NCI-H345 (cell line): ENCODE measurements around the gene DDX54.
"Not testable (repeated sequence)": the region's sequence is repeated elsewhere in the genome, so short reads cannot be mapped to it uniquely, and the experiment has no call there.

Experiments used
- DNase-seq: peaks from one replicate; lab custom pipeline; 2025; lab: John Stamatoyannopoulos, UW

The DDX54 gene

GRCh38 chr12:113161415-113162016, 23.8 kb downstream of the DDX54 start:
- peak; percentile 45 for DNase-seq

- DNase-seq = no peak
Observed at GRCh38 chr12:113159937-113160336, 25.3 kb downstream of the DDX54 start.

DNA sequence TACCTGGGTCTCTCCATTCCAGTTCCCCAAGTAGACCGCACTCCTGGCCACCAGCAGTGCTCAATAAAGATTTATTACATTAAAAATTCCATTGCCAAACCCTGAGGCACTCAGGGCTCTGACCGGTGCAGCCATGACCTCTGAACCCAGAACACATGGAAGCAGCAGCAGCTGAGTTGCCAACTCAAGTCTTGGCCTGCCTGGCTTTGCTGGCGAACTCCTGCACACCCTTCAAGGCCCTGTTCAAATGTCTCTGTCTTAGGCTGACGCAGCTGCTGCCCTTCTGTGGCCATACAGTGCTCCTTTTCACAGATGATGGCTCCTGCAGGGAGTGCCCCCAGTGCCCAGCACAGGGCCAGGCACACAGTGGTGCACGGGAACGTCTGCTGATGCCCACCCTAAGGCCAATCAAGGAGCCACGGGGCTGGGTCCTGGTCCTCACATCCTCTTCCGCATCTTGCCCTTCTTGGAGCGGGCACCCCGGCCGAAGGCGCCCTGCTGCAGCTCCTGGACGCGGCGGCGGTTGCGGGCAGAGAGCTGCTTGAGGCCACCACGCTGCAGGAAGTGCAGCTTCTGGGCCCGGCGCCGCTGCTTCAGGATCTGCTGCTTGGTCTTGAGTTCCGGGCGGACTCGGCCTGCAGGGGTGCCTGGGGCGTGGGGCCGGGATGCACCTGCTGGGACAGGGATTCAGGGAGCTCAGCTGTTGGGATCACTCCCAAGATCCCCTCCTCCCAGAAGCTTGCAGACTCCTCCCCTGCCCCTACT, 26.7 kb downstream of the DDX54 start:
- DNase-seq = no peak

- DNase-seq = no peak
Observed at GRCh38 chr12:113157218-113157859, 27.9 kb downstream of the DDX54 start.

- no peak for DNase-seq
Observed at GRCh38 chr12:113155646-113156045, 29.6 kb downstream of the DDX54 start.

GRCh38 chr12:113155060-113155459, 30.2 kb downstream of the DDX54 start:
- DNase-seq = no peak

DNA sequence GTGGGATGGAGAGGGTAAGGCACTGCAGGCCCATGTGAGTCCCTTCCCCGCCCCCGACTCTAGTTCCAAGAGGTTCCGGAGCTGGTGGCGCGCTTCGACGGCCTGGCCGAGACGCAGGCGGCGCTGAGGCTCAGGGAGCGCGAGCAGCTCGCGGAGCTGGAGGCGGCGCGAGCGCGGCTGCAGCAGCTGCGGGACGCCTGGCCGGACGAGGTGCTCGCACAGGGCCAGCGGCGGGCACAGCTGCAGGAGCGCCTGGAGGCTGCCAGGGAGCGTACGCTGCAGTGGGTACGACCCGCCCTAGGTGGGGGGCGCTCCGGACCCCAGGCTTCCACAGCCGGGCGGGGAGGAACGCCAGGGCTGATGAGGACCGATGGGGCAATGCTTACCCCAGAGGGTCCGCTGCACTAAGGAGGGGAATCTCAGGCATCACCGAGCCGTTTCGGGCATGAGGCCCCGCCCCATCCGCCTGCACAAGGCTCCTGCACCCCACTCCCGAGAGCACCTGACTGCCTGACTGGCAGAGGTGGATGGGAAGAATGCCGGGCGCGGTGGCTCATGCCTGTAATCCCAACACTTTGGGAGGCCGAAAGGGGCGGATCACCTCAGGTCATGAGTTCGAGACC, 30.8 kb downstream of the DDX54 start:
- no peak for DNase-seq

GRCh38 chr12:113152835-113153814, 32.2 kb downstream of the DDX54 start:
- DNase-seq = peak; percentile 73

GRCh38 chr12:113152196-113152834, 33.0 kb downstream of the DDX54 start:
- DNase-seq = no peak

DNA sequence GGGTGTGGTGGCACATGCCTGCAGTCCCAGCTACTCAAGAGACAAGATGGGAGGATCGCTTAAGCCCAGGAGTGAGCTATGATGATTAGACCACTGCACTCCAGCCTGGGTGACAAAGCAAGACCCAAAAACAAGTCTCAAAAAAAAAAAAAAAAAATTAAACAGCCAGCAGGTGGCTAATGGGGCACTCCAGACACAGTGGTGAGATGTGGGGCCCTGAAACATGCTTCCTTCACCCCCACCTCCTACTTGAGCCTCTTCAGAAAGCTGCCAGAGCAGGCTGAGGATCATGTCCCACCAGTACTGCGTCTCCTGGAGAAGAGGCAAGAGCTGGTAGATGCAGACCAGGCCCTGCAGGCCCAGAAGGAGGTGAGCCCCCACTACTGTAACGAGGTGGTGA, 33.6 kb downstream of the DDX54 start:
- no peak for DNase-seq

- peak; percentile 59 for DNase-seq
Observed at GRCh38 chr12:113149361-113150150, 35.7 kb downstream of the DDX54 start, which contains the start of gene CFAP73. Gene CFAP73 (plus strand): TSS chr12:113149724. CDS start chr12:113149858, 134 bp downstream.

DNA sequence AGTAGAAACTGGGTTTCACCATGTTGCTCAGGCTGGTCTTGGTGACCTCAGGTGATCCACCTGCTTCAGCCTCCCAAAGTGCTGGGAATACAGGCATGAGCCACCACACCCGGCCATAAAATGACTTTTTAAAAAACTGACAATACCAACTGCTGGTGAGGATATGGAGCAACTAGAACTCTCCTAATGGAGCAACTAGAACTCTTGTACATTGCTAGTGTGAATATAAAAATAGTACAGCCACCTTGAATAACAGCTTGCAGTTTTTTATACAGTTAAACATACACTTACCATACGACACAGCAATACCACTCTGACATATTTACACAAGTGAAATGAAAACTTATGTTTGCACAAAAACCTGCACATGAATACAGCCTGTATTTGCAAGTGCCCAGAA, 38.3 kb downstream of the DDX54 start:
- DNase-seq = no peak

GRCh38 chr12:113145720-113146551, 39.3 kb downstream of the DDX54 start:
- no peak for DNase-seq

DNA sequence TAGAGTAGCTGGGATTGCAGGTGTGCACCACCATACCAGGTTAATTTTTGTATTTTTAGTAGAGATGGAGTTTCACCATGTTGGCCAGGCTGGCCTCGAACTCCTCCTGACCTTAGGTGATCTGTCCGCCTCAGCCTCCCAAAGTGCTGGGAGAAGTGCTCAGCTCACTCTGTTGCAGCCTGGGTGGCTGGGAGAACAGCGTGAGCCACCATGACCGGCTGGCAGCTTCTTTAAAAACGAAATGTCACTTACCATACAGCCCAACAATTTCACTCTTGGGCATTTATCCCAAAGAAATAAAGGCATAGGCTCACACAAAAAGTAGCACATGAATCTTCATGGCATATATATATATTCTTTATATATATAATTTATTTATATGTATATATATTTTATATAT, 40.5 kb downstream of the DDX54 start:
- no peak for DNase-seq

- no peak for DNase-seq
Observed at GRCh38 chr12:113143959-113144358, 41.3 kb downstream of the DDX54 start.

GRCh38 chr12:113142886-113143332, 42.4 kb downstream of the DDX54 start:
- no peak for DNase-seq

DNA sequence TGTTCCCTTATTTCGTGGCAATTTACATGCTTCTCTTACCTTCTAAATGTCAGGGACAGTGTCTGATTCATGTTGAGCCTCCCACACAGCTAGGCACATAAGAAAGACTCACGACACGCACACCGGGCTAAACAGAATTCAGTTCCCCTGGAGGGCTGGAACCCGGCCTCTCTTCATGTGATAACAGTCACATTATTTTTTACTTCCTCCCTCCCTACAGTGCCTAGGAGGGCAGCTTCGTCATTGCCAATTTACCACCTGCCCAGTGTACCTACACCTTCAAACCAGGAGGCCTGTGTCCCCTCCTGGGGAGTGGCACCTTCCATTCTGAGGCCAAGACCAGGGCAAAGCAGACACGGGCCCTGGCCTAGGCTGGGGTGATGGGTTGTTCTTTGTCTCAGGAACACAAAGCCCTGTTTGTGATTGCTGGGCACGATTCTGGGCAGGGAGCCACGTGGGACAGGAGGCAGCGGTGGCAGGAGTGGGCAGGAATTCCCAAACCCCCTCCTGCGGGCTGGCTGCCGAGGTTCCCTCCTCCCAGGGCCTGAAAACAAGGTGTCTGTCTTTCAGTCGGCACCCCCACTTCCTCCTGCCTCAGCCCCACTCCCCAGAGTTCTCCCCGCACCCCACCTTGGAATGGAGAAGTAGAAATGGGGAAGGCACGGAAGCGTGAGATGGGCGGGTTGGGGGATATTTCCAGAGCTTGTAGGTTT, 42.9 kb downstream of the DDX54 start:
- no peak for DNase-seq

- not testable (repeated sequence) for DNase-seq
Observed at GRCh38 chr12:113141716-113142115, 43.6 kb downstream of the DDX54 start.
